GM12878 (cell line): Measurements from ENCODE around the gene CLTCL1. TPM values are rescaled to one million over a fixed set of nuclear protein-coding genes. Genes with fewer than 3 reads are reported as not detected.

Experiments
- ATAC-seq: fragments of 200-7000 bp; cut with Tn5 transposase; 3 replicates; pipeline ENCODE4 v1.9.1; 2020; ENCODE audit warnings: mild to moderate bottlenecking, moderate library complexity
- BruUV-seq: library from RNA; stranded (reverse); fragments of 400-500 nt; replicated peaks from 2 replicates; lab custom pipeline; 2021; lab: Mats Ljungman, UMichigan
- CTCF ChIA-PET: fragments of 300-600 bp; sonication (Branson Sonifier 250); formaldehyde crosslinking; extraction: SDS; loops from one replicate; lab custom pipeline; 2021; ENCODE audit warnings: inconsistent platforms; lab: Yijun Ruan, JAX
- POLR2A ChIA-PET: fragments of 350-600 bp; formaldehyde crosslinking; extraction: SDS; loops from one replicate; lab custom pipeline; 2021; ENCODE audit warnings: inconsistent platforms; lab: Charles Lee
- RAD21 ChIA-PET: fragments of 300-600 bp; sonication (Branson Sonifier 250); formaldehyde crosslinking; loops from one replicate; lab custom pipeline; 2023; ENCODE audit warnings: antibody characterized with exemption; ENCODE audit not compliant: unreplicated experiment; lab: Charles Lee
- SMC1A ChIA-PET: fragments of 300-600 bp; sonication (Branson Sonifier 250); formaldehyde crosslinking; loops from one replicate; lab custom pipeline; 2023; ENCODE audit not compliant: unreplicated experiment, uncharacterized antibody; lab: Charles Lee
- DNase-seq: peaks from one replicate; pipeline ENCODE4 v3.0.0-alpha.2; 2011; ENCODE audit warnings: low read depth, low spot score
- FAIRE-seq: peaks from 3 replicates; lab custom pipeline; 2011; peaks lifted over from hg19 to GRCh38; lab: Jason Lieb, UNC
- H2AFZ ChIP-seq: 2 replicates; pipeline ENCODE4 v1.6.0; 2011; ENCODE audit warnings: low read depth, low read length, control low read depth; ENCODE audit not compliant: control insufficient read depth
- H3K27ac ChIP-seq: 2 replicates; pipeline ENCODE4 v1.5.1; 2011; ENCODE audit warnings: control low read depth; ENCODE audit not compliant: control insufficient read depth, insufficient read depth
- H3K27me3 ChIP-seq, 2 experiments: replicated peaks in 1 of 2; 2 replicates each; pipeline versions ENCODE4 v1.6.0 to v1.6.1; 2011; ENCODE audit warnings: low read length in 1 of 2; ENCODE audit not compliant: control insufficient read depth in 2 of 2, insufficient read depth in 2 of 2
- H3K36me3 ChIP-seq, 2 experiments: 2 replicates each; pipeline ENCODE4 v1.5.1; 2011; ENCODE audit warnings: low read length in 1 of 2; ENCODE audit not compliant: control insufficient read depth in 2 of 2, insufficient read depth in 2 of 2
- H3K4me1 ChIP-seq: 2 replicates; pipeline ENCODE4 v1.6.1; 2011; ENCODE audit warnings: mild to moderate bottlenecking, low read length, moderate library complexity, mixed read lengths; ENCODE audit not compliant: control insufficient read depth, insufficient read depth
- H3K4me2 ChIP-seq: 2 replicates; pipeline ENCODE4 v1.6.0; 2011; ENCODE audit warnings: control low read depth; ENCODE audit not compliant: control insufficient read depth, insufficient read depth
- H3K4me3 ChIP-seq: fragments of 200-600 bp; sonication (generic); 2 replicates; pipeline ENCODE4 v1.5.1; 2016
- H3K79me2 ChIP-seq: 2 replicates; pipeline ENCODE4 v1.6.0; 2011; ENCODE audit warnings: low read length; ENCODE audit not compliant: control insufficient read depth, insufficient read depth
- H3K9ac ChIP-seq: 2 replicates; pipeline ENCODE4 v1.8.0; 2011; ENCODE audit warnings: low read length, control low read depth, mixed read lengths; ENCODE audit not compliant: control insufficient read depth, insufficient read depth
- H3K9me3 ChIP-seq: replicated peaks from 3 replicates; pipeline ENCODE4 v1.5.1; 2011; ENCODE audit warnings: mild to moderate bottlenecking, low read length; ENCODE audit not compliant: control insufficient read depth, insufficient read depth
- H4K20me1 ChIP-seq: 2 replicates; pipeline ENCODE4 v1.6.0; 2011; ENCODE audit not compliant: control insufficient read depth, insufficient read depth
- PAX8 ChIP-seq: fragments of 450-650 bp; IDR thresholded peaks from 2 replicates; pipeline ENCODE4 v1.6.1; 2017; ENCODE audit warnings: mild to moderate bottlenecking, moderate library complexity
- PML ChIP-seq: IDR thresholded peaks from 2 replicates; pipeline ENCODE4 v1.6.1; 2012; ENCODE audit warnings: low read length, inconsistent platforms
- RBBP5 ChIP-seq: fragments of 200-600 bp; sonication (generic); conservative IDR thresholded peaks from 2 replicates; pipeline ENCODE4 v1.6.1; 2016
- YBX1 ChIP-seq: fragments of 450-650 bp; IDR thresholded peaks from 2 replicates; pipeline ENCODE4 v1.6.1; 2016; ENCODE audit warnings: antibody characterized with exemption
- ZBTB4 ChIP-seq: fragments of 450-650 bp; formaldehyde crosslinking; IDR thresholded peaks from 2 replicates; pipeline ENCODE4 v1.4.0; 2022; ENCODE audit warnings: mild to moderate bottlenecking, moderate library complexity
- ZBTB40 ChIP-seq: fragments of 450-650 bp; IDR thresholded peaks from 2 replicates; pipeline ENCODE4 v1.6.1; 2016; ENCODE audit warnings: mild to moderate bottlenecking, moderate library complexity, borderline replicate concordance
- ZNF622 ChIP-seq: fragments of 450-650 bp; IDR thresholded peaks from 2 replicates; pipeline ENCODE4 v1.6.1; 2017; ENCODE audit warnings: mild to moderate bottlenecking, inconsistent platforms
- ZZZ3 ChIP-seq: IDR thresholded peaks from 2 replicates; pipeline ENCODE4 v1.6.1; 2011; ENCODE audit warnings: low read depth; ENCODE audit not compliant: control insufficient read depth, insufficient read length
- WGBS: methylation state at CpG from one replicate; pipeline ENCODE4 v1.1.6; 2016; ENCODE audit warnings: low lambda C conversion rate; ENCODE audit not compliant: insufficient replicate concordance, insufficient coverage; ENCODE audit errors: missing lambda C conversion rate; 5-methylcytosine and 5-hydroxymethylcytosine counted together
- in situ Hi-C: fragments of 300-500 bp; cut with MboI; formaldehyde crosslinking; loops from 9 replicates; pipeline ENCODE4 v1.14.3; 2018; ENCODE audit warnings: mixed read lengths
- intact Hi-C: fragments of 100-400 bp; cut with micrococcal nuclease; formaldehyde crosslinking; loops from one replicate; pipeline ENCODE4 v1.14.2; 2022; ENCODE audit not compliant: unreplicated experiment
- polyA plus RNA-seq, 11 experiments: library from polyadenylated mRNA; depleted of rRNA in 4 of 11; unstranded in 6 of 11; stranded (reverse) in 5 of 11; fragments of >200 nt; fragmentation: Nextera tagmentation in 4 of 11; fragmentation: Illumina TruSeq in 1 of 11; extraction: Ambion mirVana in 4 of 11; extraction: Trizol in 1 of 11; gene quantifications; 1 replicate in 1 of 11; 2 replicates in 10 of 11; pipeline versions ENCODE4 v1.2.1 to v1.2.3, GENCODE V29; 2011 to 2016; ENCODE audit warnings: inconsistent platforms in 2 of 11, missing spikeins in 2 of 11, low read depth in 1 of 11
- total RNA-seq, 4 experiments: library from RNA; depleted of rRNA in 3 of 4; stranded (reverse); fragments of >200 nt in 3 of 4; fragmentation: Illumina TruSeq in 1 of 4; extraction: Trizol in 1 of 4; gene quantifications; 2 replicates each; pipeline versions ENCODE4 v1.2.1 to v1.2.3, GENCODE V29; 2013 to 2021
- TF ChIP-seq, protein P1 (sequence below): fragments of 450-650 bp; IDR thresholded peaks from 2 replicates; pipeline ENCODE4 v1.6.1; 2016; ENCODE audit warnings: mild to moderate bottlenecking
- TF ChIP-seq, protein P2 (sequence below): fragments of 450-650 bp; conservative IDR thresholded peaks from 2 replicates; pipeline ENCODE4 v1.6.1; 2017; ENCODE audit warnings: mild to moderate bottlenecking, moderate library complexity
- TF ChIP-seq, protein P3 (sequence below): IDR thresholded peaks from 2 replicates; pipeline ENCODE4 v1.6.1; 2011; ENCODE audit warnings: mild to moderate bottlenecking, low read depth, low read length, moderate library complexity; ENCODE audit not compliant: insufficient replicate concordance

Gene CLTCL1
- total and polyA plus RNA-seq, 10 of the 15 experiments (the other 5 are each of a cell fraction or from before 2014, with no cell fraction given) = under 0.01 to 0.35 (median 0.12) TPM; not detected in 2

DNA sequence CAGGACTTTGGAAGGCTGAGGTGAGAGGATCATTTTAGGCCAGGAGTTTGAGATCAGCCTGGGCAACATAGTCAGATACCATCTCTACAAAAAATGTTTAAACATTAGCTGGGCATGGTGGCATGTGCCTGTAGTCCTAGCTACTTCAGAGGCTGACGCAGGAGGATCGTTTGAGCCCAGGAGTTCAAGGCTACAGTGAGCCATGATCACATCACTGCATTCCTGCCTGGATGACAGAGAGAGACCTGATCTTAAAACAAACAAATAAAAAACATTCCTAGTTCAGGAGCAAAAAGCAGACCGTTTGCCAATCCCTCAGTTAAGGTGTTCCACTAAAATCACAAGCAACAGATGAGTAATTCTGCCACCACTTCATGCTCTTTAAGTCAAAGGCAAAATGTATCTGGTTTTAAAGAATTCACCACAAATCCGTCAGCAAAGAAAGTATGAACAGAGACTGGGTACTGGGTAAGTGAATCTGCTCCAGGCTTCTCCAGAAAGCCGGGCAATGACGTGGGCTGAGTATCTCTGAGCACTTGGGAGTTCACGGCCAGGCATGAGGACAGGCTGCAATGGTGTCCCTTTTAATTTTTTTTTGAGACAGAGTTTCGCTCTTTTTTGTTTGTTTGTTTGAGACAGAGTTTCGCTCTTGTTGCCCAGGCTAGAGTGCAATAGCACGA is 19.5 kb downstream of the CLTCL1 start:
- no peak overlapping the region for H3K4me3 ChIP-seq
- H3K27ac ChIP-seq = no peak overlapping the region
- DNase-seq = no peak
- RAD21 ChIA-PET = no interaction called here
- 36% methylated on average over 10 of the region's 10 CpGs for WGBS
- H3K9ac ChIP-seq = no peak overlapping the region
- H3K36me3 ChIP-seq = no peaks in the 10 kb centered on the region
- SMC1A ChIA-PET = no interaction called here
- POLR2A ChIA-PET = no interaction called here
- in situ Hi-C loops (no loop called here), intact Hi-C loops (no loop called here)
- CTCF ChIA-PET = no interaction called here
- H3K79me2 ChIP-seq = no peaks in the 10 kb centered on the region
- H3K27me3 ChIP-seq = 0 out of 4 replicates have a peak, but pooled peaks cover 0 to 1% of the 10 kb centered on the region in 2 experiments
- no peak for FAIRE-seq
- H2AFZ ChIP-seq = no peak overlapping the region
- H3K4me1 ChIP-seq = no peaks in the 10 kb centered on the region
- H3K4me2 ChIP-seq = no peak overlapping the region
- no peaks in the 10 kb centered on the region for H4K20me1 ChIP-seq
- no peaks in the 10 kb centered on the region for H3K9me3 ChIP-seq
- no peak for ATAC-seq
- BruUV-seq = no TSS peak
- TF ChIP-seq ZBTB40 = no peak
- TF ChIP-seq, protein P1, sequence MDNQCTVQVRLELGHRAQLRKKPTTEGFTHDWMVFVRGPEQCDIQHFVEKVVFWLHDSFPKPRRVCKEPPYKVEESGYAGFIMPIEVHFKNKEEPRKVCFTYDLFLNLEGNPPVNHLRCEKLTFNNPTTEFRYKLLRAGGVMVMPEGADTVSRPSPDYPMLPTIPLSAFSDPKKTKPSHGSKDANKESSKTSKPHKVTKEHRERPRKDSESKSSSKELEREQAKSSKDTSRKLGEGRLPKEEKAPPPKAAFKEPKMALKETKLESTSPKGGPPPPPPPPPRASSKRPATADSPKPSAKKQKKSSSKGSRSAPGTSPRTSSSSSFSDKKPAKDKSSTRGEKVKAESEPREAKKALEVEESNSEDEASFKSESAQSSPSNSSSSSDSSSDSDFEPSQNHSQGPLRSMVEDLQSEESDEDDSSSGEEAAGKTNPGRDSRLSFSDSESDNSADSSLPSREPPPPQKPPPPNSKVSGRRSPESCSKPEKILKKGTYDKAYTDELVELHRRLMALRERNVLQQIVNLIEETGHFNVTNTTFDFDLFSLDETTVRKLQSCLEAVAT = no peak
- no peak for TF ChIP-seq PAX8
- TF ChIP-seq PML = no peak
- TF ChIP-seq ZNF622 = no peak
- TF ChIP-seq, protein P2, sequence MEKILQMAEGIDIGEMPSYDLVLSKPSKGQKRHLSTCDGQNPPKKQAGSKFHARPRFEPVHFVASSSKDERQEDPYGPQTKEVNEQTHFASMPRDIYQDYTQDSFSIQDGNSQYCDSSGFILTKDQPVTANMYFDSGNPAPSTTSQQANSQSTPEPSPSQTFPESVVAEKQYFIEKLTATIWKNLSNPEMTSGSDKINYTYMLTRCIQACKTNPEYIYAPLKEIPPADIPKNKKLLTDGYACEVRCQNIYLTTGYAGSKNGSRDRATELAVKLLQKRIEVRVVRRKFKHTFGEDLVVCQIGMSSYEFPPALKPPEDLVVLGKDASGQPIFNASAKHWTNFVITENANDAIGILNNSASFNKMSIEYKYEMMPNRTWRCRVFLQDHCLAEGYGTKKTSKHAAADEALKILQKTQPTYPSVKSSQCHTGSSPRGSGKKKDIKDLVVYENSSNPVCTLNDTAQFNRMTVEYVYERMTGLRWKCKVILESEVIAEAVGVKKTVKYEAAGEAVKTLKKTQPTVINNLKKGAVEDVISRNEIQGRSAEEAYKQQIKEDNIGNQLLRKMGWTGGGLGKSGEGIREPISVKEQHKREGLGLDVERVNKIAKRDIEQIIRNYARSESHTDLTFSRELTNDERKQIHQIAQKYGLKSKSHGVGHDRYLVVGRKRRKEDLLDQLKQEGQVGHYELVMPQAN = no peak
- no peak for TF ChIP-seq YBX1
- TF ChIP-seq ZBTB4 = no peak
- TF ChIP-seq, protein P3, sequence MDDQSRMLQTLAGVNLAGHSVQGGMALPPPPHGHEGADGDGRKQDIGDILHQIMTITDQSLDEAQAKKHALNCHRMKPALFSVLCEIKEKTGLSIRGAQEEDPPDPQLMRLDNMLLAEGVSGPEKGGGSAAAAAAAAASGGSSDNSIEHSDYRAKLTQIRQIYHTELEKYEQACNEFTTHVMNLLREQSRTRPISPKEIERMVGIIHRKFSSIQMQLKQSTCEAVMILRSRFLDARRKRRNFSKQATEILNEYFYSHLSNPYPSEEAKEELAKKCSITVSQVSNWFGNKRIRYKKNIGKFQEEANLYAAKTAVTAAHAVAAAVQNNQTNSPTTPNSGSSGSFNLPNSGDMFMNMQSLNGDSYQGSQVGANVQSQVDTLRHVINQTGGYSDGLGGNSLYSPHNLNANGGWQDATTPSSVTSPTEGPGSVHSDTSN = no peak
- no peak for TF ChIP-seq RBBP5
- TF ChIP-seq ZZZ3 = no peak
